HepG2 (cell line): ENCODE measurements around the gene EIF6.

Source experiments
- CEBPB ChIP-seq: IDR thresholded peaks from 2 replicates; pipeline ENCODE4 v1.6.1; 2011; ENCODE audit warnings: low read depth, low read length, improper control_type of control experiment, borderline replicate concordance
- GTF2F1 ChIP-seq: fragments of 150-350 bp; IDR thresholded peaks from 2 replicates; pipeline ENCODE4 v1.6.1; 2014; ENCODE audit warnings: low read length
- KDM4B ChIP-seq: sonication (generic); formaldehyde crosslinking; IDR thresholded peaks from 2 replicates; pipeline ENCODE4 v1.4.0; 2020; ENCODE audit warnings: missing genetic modification reagents
- ZNF326 ChIP-seq: sonication (generic); formaldehyde crosslinking; IDR thresholded peaks from 2 replicates; pipeline ENCODE4 v1.4.0; 2020; ENCODE audit warnings: missing genetic modification reagents, borderline replicate concordance
- TF ChIP-seq, protein P1 (sequence below): sonication (generic); formaldehyde crosslinking; IDR thresholded peaks from 2 replicates; pipeline ENCODE4 v1.5.0; 2020; ENCODE audit warnings: missing genetic modification reagents
- TF ChIP-seq, protein P2 (sequence below): sonication (generic); formaldehyde crosslinking; IDR thresholded peaks from 2 replicates; pipeline ENCODE4 v1.5.0; 2020; ENCODE audit warnings: mild to moderate bottlenecking, missing genetic modification reagents, moderate library complexity

DNA sequence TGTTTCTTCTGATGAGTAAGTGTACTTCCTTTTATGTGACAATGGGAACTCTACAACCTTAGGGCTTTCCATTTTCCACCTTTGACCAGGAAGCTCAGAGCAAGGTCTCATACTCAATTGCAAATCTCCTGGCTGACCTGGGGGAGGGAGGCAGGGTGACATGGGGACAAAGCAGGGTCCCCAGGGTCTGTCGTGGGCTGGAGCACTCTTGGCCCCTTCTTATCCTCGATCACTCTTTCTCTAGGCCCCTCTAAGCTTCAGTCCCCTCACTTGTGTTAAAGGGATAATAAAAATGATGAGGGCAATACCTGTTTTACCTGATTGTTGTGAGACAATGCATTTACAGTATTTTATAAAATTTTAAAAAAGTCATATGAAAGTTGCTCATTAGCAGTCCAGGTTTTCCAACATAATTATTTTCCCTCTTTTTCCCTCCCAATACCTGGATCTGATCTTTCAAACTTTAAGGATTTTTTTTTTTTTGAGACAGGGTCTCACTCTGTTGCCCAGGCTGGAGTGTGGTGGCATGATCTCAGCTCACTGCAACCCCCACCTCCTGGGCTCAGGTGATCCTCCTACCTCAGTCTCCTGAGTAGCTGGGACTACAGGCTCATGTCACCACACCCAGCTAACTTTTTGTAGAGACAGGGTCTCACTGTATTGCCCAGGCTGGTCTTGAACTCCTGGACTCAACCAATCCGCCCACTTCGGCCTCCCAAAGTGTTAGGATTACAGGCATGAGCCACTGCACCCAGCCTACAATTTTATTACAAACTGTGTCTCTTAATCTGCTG lies 16.1 kb upstream of the EIF6 start:
- TF ChIP-seq GTF2F1 (no peak), KDM4B (no peak), CEBPB (no peak), ZNF326 (no peak)
- TF ChIP-seq, protein P1, sequence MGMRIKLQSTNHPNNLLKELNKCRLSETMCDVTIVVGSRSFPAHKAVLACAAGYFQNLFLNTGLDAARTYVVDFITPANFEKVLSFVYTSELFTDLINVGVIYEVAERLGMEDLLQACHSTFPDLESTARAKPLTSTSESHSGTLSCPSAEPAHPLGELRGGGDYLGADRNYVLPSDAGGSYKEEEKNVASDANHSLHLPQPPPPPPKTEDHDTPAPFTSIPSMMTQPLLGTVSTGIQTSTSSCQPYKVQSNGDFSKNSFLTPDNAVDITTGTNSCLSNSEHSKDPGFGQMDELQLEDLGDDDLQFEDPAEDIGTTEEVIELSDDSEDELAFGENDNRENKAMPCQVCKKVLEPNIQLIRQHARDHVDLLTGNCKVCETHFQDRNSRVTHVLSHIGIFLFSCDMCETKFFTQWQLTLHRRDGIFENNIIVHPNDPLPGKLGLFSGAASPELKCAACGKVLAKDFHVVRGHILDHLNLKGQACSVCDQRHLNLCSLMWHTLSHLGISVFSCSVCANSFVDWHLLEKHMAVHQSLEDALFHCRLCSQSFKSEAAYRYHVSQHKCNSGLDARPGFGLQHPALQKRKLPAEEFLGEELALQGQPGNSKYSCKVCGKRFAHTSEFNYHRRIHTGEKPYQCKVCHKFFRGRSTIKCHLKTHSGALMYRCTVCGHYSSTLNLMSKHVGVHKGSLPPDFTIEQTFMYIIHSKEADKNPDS (CRISPR knock-in tag): no peak
- TF ChIP-seq, protein P2, sequence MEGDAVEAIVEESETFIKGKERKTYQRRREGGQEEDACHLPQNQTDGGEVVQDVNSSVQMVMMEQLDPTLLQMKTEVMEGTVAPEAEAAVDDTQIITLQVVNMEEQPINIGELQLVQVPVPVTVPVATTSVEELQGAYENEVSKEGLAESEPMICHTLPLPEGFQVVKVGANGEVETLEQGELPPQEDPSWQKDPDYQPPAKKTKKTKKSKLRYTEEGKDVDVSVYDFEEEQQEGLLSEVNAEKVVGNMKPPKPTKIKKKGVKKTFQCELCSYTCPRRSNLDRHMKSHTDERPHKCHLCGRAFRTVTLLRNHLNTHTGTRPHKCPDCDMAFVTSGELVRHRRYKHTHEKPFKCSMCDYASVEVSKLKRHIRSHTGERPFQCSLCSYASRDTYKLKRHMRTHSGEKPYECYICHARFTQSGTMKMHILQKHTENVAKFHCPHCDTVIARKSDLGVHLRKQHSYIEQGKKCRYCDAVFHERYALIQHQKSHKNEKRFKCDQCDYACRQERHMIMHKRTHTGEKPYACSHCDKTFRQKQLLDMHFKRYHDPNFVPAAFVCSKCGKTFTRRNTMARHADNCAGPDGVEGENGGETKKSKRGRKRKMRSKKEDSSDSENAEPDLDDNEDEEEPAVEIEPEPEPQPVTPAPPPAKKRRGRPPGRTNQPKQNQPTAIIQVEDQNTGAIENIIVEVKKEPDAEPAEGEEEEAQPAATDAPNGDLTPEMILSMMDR (CRISPR knock-in tag): no peak
